Activated T-helper 17 cell treated with anti-CD3 and anti-CD28 coated beads, Interleukin-2, amount 50 U/mL, for 72 hours (primary cell): ENCODE data around the gene SGK1. TPM values are rescaled to one million over a fixed set of nuclear protein-coding genes. Genes with fewer than 3 reads are reported as not detected.

Source experiments
- ATAC-seq: fragments of 150-1000 bp; cut with Tn5 transposase; replicated peaks from 2 replicates; pipeline ENCODE4 v1.10.0; 2021; ENCODE audit warnings: mild to moderate bottlenecking, moderate library complexity
- H3K27ac Mint-ChIP-seq: one replicate; pipeline ENCODE4 v1.8.0; 2022; ENCODE audit warnings: mixed read lengths
- H3K27me3 Mint-ChIP-seq: one replicate; pipeline ENCODE4 v1.8.0; 2022; ENCODE audit warnings: mixed read lengths
- H3K36me3 Mint-ChIP-seq: one replicate; pipeline ENCODE4 v1.8.0; 2022; ENCODE audit warnings: low read depth, mild to moderate bottlenecking, mixed read lengths
- H3K4me1 Mint-ChIP-seq: one replicate; pipeline ENCODE4 v1.8.0; 2022; ENCODE audit warnings: mixed read lengths
- H3K4me3 Mint-ChIP-seq: one replicate; pipeline ENCODE4 v1.8.0; 2022; ENCODE audit warnings: mild to moderate bottlenecking, mixed read lengths
- H3K9me3 Mint-ChIP-seq: one replicate; pipeline ENCODE4 v1.8.0; 2022; ENCODE audit warnings: mixed read lengths
- total RNA-seq, 2 donors: library from RNA; stranded (reverse); gene quantifications; one replicate each; pipeline ENCODE4 v1.2.3, GENCODE V29; 2022

The SGK1 gene
- total RNA-seq, 2 donors from 2014 or later, result 29.7 to 51.5 TPM

DNA sequence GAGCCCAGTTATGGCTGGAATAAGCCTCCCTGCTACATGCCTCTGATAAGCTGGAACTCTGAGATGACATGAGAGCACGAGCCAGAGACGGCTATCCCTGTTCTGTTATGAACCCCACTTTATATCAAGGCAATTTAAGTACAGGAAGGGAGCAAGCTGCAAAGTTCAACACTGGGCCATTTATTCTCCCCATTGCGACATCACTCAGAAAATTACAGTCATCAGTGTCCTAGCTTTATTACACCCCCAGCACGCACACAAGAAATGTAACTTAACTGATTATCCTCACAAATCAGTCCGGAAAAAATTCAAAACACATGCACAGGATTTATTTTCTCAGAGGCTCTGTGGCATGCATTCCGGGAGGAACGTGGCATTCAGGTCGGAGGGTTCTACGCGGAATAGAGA, 140.2 kb downstream of the SGK1 start:
- H3K9me3 Mint-ChIP-seq, result no peaks in the 10 kb centered on the region
- H3K27ac Mint-ChIP-seq, result peak overlapping the region; percentile 84
- peak overlapping the region; percentile 91 for H3K4me3 Mint-ChIP-seq
- H3K4me1 Mint-ChIP-seq, result peaks cover 20% of the 10 kb centered on the region
- H3K27me3 Mint-ChIP-seq, result no peaks in the 10 kb centered on the region
- ATAC-seq, result no peak
- H3K36me3 Mint-ChIP-seq, result peaks cover 36% of the 10 kb centered on the region

GRCh38 chr6:134177236-134177635, 140.7 kb downstream of the SGK1 start:
- ATAC-seq, result no peak
- H3K27me3 Mint-ChIP-seq, result no peaks in the 10 kb centered on the region
- peak overlapping the region; percentile 91 for H3K4me3 Mint-ChIP-seq
- H3K27ac Mint-ChIP-seq, result peak overlapping the region; percentile 84
- peaks cover 41% of the 10 kb centered on the region for H3K36me3 Mint-ChIP-seq
- H3K9me3 Mint-ChIP-seq, result no peaks in the 10 kb centered on the region
- H3K4me1 Mint-ChIP-seq, result peaks cover 23% of the 10 kb centered on the region

DNA sequence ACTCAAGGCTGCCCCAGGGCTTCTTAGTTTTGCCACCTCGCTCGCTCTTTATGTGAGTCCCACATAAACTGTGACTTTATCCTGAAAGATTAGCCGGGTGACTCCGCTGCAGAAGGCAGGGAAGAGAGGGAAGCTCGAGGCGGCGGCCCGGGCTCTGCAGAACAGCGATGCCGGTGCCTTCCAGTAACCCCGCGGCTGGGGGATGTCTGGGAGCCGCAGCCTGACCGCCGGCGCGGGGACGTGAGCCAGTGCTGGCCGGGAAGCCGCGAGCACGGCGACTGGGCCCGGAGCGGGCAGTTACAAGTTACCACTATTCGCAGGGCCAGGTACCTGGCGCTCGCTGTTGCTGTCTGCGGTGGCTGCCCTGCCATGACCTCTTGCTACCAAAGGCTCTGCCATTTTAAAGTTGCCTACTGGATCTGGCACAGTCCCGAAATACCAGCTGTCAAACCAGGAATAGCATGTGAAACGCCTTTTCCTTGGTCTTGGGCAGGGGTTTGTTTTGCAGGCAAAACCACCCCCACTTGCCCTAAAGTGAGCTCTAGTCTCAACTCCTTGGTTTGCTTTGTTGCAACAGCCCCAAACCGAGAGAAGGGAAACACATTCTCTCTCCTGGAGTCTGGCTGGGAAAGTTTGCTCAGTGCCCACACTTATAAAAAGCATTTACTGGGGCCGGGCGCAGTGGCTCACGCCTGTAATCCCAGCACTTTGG, 141.5 kb downstream of the SGK1 start:
- Mint-ChIP-seq H3K27ac (peak overlapping the region; percentile 83), H3K9me3 (no peaks in the 10 kb centered on the region), H3K4me1 (peaks cover 29% of the 10 kb centered on the region), H3K4me3 (peak overlapping the region; percentile 91), H3K36me3 (peaks cover 49% of the 10 kb centered on the region), H3K27me3 (no peaks in the 10 kb centered on the region)
- no peak for ATAC-seq

- no peaks in the 10 kb centered on the region for H3K9me3 Mint-ChIP-seq
- ATAC-seq, result peak; percentile 24
- H3K4me1 Mint-ChIP-seq, result peaks cover 36% of the 10 kb centered on the region
These were observed 142.2 kb downstream of the SGK1 start for GRCh38 chr6:134175532-134176263.

DNA sequence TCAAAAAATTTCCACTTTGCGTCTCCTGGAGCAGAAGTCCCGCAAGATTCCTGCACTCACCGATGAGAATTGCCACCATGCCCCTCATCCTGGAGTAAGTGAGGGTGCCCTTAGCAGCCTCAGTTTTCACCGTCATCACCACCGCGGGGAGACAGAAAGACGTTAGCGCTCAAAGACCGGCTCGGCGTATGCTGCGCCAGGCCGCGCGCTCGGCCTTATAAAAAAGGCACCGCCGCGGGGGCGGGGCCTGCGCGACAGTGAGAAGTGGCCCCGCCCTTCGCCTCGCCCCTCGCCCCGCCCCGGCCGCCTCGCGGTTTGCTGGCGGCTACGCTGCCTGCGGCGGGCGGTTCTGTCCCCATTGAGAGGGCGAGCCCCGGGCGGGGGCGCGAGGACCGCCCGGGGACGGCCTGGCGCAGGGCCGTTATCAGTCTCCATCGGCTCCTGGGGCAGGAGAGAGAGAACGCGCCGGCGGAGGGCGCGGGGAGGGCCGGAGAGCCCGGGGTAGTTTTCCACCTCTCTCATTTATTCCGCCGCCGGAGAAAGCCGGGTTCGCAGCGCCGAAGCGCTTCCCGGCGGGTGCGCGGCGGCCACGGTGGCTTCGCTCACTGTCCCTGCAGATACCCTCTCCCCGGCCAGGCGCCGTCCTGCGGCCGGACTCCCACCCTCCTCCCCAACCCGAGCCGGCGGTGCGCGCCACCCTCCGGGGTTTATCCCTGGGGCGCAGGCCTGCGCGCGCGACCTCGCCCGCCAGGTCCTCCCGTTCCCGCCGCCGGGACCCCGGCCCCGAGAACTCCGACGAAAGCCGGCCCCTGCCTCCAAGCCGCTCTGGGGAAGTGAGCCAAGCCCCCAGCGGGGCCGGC, 143.0 kb downstream of the SGK1 start:
- H3K4me3 Mint-ChIP-seq, result peak overlapping the region; percentile 91
- ATAC-seq, result peak; percentile 76
- no peaks in the 10 kb centered on the region for H3K9me3 Mint-ChIP-seq
- no peaks in the 10 kb centered on the region for H3K27me3 Mint-ChIP-seq
- H3K36me3 Mint-ChIP-seq, result peaks cover 64% of the 10 kb centered on the region
- H3K4me1 Mint-ChIP-seq, result peaks cover 37% of the 10 kb centered on the region
- H3K27ac Mint-ChIP-seq, result peak overlapping the region; percentile 92

More at GRCh38 chr6:134175532-134176263, 142.2 kb downstream of the SGK1 start:
- peaks cover 56% of the 10 kb centered on the region for H3K36me3 Mint-ChIP-seq
- H3K4me3 Mint-ChIP-seq, result peak overlapping the region; percentile 91
- H3K27ac Mint-ChIP-seq, result peak overlapping the region; percentile 83
- no peaks in the 10 kb centered on the region for H3K27me3 Mint-ChIP-seq

DNA sequence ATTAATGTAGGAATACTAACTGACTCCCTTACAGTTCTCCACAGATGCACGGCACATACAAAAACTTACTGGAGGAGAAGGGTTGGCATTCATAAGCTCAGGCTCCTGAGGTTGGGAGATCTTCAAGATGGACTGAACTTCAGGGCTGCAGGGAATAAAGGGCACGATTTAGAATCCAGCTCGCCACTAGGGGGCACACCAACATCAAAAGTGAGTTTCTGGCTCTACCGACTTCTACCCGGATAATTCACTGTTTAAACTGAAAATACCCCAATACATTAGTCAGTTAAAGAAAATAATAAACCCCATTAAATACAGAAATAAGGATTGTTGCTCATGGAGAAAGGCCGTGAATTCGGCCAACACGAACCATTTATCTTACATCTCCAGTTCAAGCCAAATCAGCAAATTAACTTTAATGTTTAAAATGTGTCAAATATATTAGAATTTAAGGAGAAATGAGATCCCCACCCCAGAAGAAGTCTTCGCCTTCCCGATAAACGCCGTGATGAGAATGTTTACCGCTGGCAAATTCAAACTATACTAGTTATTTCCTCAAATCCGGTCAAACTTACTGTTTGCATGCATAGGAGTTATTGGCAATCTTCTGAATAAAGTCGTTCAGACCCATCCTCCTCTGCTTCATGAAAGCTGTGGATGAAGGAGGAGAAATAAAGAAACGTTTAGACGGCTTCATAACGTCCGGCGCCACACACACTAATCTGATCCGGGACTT, 143.8 kb downstream of the SGK1 start:
- peak overlapping the region; percentile 91 for H3K4me3 Mint-ChIP-seq
- H3K4me1 Mint-ChIP-seq, result peaks cover 37% of the 10 kb centered on the region
- H3K27ac Mint-ChIP-seq, result peak overlapping the region; percentile 92
- H3K36me3 Mint-ChIP-seq, result peaks cover 72% of the 10 kb centered on the region
- peak; percentile 11 for ATAC-seq
- no peaks in the 10 kb centered on the region for H3K27me3 Mint-ChIP-seq
- no peaks in the 10 kb centered on the region for H3K9me3 Mint-ChIP-seq

- Mint-ChIP-seq H3K9me3 (no peaks in the 10 kb centered on the region), H3K27ac (peak overlapping the region; percentile 92), H3K36me3 (peaks cover 80% of the 10 kb centered on the region), H3K27me3 (no peaks in the 10 kb centered on the region), H3K4me1 (peaks cover 37% of the 10 kb centered on the region), H3K4me3 (peak overlapping the region; percentile 91)
- no peak for ATAC-seq
These were observed 144.6 kb downstream of the SGK1 start for GRCh38 chr6:134173366-134173725.

DNA sequence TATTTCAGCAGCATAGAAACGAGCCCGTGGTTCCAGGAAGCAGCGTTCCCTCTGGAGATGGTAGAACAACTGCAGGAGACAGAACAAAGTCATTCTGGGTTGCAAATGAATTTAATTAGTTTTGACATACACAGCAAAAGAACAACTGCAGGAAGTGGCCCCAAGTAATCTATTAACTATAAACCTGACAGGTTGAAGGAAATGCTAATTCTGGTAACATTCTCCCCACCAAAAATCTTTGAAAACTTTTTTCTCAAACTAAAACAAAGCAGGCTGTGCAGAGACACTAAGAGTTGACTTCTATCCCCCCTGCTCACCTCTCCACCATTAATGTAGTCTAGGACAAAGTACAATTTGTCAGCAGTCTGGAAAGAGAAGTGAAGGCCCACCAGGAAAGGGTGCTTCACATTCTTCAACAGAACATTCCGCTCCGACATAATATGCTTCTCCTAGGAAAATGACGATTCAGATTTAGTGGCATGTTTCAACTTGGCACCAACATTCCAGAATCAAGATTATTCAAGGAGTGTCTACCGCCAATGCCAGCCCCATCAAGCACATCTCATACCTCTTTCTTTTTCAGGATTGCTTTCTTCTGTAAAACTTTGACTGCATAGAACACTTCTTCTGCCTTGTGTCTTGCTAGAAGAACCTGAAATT, 145.1 kb downstream of the SGK1 start:
- peaks cover 36% of the 10 kb centered on the region for H3K4me1 Mint-ChIP-seq
- H3K36me3 Mint-ChIP-seq, result peaks cover 85% of the 10 kb centered on the region
- H3K9me3 Mint-ChIP-seq, result no peaks in the 10 kb centered on the region
- H3K27ac Mint-ChIP-seq, result peak overlapping the region; percentile 92
- no peak for ATAC-seq
- no peaks in the 10 kb centered on the region for H3K27me3 Mint-ChIP-seq
- peak overlapping the region; percentile 91 for H3K4me3 Mint-ChIP-seq

DNA sequence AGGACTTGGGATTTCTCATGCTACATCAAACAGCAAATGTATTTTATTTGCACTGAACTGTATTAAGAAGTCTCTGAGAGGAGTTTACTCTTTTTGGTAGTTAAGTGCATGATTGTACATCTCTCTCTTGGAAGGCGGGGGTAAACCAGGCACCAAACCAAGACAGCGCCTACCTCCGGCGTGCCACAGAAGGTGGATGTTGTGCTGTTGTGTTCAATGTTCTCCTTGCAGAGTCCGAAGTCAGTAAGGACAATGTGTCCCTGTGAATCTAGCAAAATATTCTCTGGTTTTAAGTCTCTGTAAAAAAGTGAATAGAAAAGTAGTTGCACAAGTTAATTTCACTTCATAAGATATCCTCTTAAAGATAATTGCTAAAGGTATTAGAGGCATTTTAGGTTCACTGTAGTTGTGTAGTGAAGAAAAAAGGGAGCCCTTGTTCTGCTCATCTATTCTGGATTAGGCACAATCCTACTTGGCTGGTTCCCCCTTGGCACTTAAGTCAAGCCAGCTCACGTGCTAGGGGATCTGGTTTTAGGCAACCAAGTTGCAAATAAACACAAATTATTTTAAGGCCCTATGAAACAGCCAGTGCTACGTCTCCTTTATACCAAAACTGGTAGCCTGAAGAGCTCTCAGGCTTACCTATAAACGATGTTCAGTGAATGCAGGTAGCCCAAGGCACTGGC, 145.7 kb downstream of the SGK1 start:
- H3K9me3 Mint-ChIP-seq, result no peaks in the 10 kb centered on the region
- no peaks in the 10 kb centered on the region for H3K27me3 Mint-ChIP-seq
- H3K36me3 Mint-ChIP-seq, result peaks cover 83% of the 10 kb centered on the region
- ATAC-seq, result no peak
- H3K27ac Mint-ChIP-seq, result peak overlapping the region; percentile 92
- H3K4me1 Mint-ChIP-seq, result peaks cover 29% of the 10 kb centered on the region
- peak overlapping the region; percentile 91 for H3K4me3 Mint-ChIP-seq

DNA sequence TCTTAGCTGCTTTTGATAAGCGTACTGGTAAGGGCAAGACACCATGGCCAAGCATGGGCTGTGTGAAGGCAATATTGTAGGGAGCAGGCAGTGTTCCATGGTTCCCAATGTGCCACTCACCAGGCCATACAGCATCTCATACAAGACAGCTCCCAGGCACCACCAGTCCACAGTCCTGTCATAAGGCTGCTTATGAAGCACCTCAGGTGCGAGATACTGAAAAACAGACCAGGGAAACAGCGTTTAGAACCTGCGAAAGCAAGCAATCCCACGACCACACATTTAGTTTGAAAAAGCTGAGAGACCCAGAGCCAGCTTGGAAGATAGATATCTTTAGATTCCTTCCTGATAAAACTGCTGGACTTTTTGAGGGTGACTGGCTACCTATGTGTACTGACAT, 146.4 kb downstream of the SGK1 start:
- Mint-ChIP-seq H3K4me1 (peaks cover 29% of the 10 kb centered on the region), H3K9me3 (no peaks in the 10 kb centered on the region), H3K36me3 (peaks cover 83% of the 10 kb centered on the region), H3K27ac (peak overlapping the region; percentile 51), H3K27me3 (no peaks in the 10 kb centered on the region), H3K4me3 (peak overlapping the region; percentile 91)
- ATAC-seq, result no peak

DNA sequence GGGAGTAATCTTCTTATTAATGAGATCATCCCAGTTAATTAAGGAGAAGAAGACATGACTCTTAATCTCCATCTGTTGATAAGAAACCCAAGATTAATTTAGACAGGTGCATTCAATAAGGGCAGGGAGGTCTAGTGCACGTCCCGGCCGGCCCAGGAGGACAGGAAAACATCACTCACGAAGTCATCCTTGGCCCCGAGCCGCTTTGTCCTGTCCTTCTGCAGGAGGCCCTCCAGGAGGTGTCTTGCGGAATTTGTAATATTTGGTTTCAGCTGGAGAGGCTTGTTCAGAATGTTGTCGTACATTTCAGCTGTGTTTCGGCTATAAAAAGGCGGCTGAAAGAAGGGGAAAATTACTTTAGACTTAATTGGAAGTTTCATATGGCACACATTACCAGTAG, 147.1 kb downstream of the SGK1 start:
- H3K4me1 Mint-ChIP-seq, result peaks cover 26% of the 10 kb centered on the region
- H3K4me3 Mint-ChIP-seq, result peak overlapping the region; percentile 91

DNA sequence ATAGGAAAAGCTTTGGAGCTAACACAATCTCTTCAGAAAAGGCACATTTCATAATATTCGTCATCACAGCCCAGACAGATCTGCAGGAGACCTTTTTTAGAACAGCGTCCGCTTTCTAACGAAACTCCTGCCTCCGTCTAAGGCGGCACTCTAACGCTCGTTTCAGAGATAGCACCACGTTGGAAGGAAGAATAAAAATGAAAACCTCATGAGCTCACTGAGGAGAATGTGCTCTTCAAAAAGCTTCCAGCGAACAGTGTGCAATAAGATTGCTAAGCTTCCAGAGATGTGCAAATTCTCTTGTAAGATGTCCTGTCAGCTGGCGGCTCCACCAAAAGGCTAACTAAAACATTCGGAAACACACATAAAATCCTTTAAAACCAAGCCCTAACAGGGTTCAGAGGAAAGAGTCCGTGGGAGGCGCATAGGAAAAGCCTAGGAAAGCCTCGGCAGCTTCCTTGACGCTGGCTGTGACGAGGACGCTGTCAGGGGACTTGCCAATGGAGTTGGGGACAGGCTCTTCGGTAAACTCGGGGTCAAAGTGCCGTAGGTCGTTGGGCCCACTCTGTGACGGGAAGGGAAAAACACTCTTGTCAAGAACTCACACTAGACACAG, 147.9 kb downstream of the SGK1 start:
- Mint-ChIP-seq H3K9me3 (no peaks in the 10 kb centered on the region), H3K4me1 (peaks cover 21% of the 10 kb centered on the region), H3K27me3 (no peaks in the 10 kb centered on the region), H3K27ac (no peak overlapping the region), H3K4me3 (peak overlapping the region; percentile 91), H3K36me3 (peaks cover 75% of the 10 kb centered on the region)
- ATAC-seq, result no peak

More for the DNA sequence above, 147.1 kb downstream of the SGK1 start:
- Mint-ChIP-seq H3K27me3 (no peaks in the 10 kb centered on the region), H3K27ac (peak overlapping the region; percentile 51), H3K36me3 (peaks cover 79% of the 10 kb centered on the region), H3K9me3 (no peaks in the 10 kb centered on the region)
- no peak for ATAC-seq
